ENCODE data around the gene PEX10.

PEX10 gene

DNA sequence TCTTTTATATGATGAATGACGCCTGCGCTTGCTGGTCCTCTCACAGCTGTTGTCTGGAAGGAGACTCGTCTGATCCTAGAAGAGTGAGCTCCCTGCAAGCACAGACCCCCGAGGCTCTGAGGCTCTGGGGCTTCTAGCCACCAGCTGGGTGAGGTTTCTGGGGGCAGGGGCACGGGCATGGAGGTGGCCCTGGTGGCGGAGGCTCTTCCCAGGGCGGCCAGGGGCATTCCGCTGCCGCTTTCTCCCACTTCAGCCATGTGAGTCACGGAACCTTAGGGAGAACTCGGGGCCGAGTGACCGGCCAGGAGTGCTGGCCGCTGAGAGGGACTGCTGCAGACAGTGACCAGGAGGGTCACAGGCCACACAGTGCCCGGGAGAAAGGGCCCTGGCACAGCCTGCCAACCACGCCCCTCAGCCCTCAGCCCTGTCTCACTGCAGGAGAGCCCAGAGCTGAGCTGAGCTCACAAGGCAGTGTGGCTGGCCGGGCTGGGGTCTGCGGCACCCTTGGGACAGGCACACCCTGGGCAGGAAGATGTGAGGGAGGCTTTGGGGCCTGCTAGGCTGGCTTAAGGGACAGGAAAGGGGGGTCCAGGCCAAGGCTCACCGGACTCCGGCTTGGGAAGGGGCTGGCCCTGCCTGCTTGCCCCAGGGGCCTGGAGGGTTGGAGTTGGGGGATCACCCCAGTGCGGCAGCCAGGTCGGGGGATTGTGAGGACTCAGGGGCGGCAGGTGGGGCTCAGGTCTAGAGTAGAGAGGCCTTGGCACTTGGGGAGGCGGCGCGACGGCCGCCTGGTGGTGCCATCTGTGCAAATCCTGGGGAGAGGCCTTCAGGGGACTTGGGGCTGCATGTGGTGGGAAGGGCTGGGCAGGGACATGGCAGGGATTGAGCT is 56.7 kb downstream of the PEX10 start:
- DNase-seq (ENCODE audit: insufficient read length, low spot score): no peak
- FAIRE-seq: no peak

DNA sequence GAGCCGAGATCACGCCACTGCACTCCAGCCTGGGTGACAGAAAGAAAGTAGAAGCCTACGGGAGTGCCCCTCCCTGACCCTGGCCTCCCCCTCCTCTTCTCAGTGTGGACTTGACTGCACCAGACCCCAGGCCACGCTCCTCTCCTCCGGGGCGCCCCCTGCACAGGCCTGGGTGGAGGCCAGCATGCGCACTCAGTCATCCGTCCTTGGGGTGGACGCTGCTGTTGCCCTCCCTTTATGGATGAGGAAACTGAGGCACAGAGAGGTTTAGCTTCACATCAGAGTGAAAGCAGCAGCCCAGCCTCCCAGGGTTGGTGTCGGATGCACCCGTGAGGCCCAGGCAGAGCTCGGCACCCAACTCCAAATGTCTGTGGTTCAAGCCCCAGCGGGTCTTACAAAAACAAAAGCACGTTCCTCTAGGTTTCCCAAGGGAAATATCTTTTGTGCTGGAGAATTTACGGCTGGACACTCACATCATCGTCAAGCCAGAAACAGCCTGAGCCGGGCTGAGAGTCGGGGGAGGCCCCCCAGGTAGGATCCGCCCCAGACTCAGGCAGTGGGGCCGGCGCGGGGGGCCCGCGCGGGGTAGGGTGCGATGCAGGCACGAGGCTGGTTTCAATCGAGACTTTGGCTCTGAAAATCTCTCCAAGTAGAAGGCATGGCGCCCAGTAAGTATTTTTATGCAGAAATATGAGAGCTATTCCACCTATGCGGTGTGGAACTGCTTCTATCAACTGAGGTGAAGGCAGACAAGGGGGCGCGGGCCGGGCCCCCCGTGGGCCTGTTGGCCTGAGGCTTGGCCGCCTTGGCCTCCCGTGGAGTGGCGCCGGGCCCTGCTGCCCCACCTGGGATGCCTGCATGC is 57.6 kb downstream of the PEX10 start:
- no peak for FAIRE-seq
- no peak for DNase-seq (ENCODE audit: insufficient read length, low spot score)
